ENCODE results near the gene USP43.
"Not testable (repeated sequence)": the region's sequence is repeated elsewhere in the genome, so short reads cannot be mapped to it uniquely, and the experiment has no call there.

- TF ChIP-seq POLR2A (IDR thresholded peaks at IDR 0.05; ENCODE audit: low read depth, low read length); TAF1 (IDR thresholded peaks at IDR 0.05; ENCODE audit: borderline replicate concordance, low read depth, low read length); POLR2AphosphoS5 (IDR thresholded peaks at IDR 0.05; ENCODE audit: low read depth, low read length): not testable (repeated sequence)
Measured at GRCh38 chr17:9640388-9640787, 4.9 kb upstream of the USP43 start.

All from GM12892 (cell line).